Ascending aorta (tissue), 2 donors: Measurements from ENCODE around the gene TCN2. TPM values are rescaled to one million over a fixed set of nuclear protein-coding genes. Genes with fewer than 3 reads are reported as not detected.
A peak's percentile ranks its signal among the peaks of the same experiment; 100 is the strongest.

Source experiments
- DNase-seq, 2 donors: peaks; one replicate each; pipeline ENCODE4 v3.0.0-alpha.2; 2019; ENCODE audit warnings: low spot score in 2 of 2
- H3K27ac ChIP-seq, 2 donors: fragments of 200-600 bp; sonication (generic); one replicate each; pipeline ENCODE4 v1.5.1; 2016 to 2017; ENCODE audit warnings: mild to moderate bottlenecking in 1 of 2
- H3K27me3 ChIP-seq: fragments of 200-600 bp; sonication (generic); one replicate; pipeline ENCODE4 v1.5.1; 2017
- H3K36me3 ChIP-seq, 2 donors: fragments of 200-600 bp; sonication (generic); one replicate each; pipeline ENCODE4 v1.5.1; 2016
- H3K4me1 ChIP-seq, 2 donors: fragments of 200-600 bp; sonication (generic); one replicate each; pipeline ENCODE4 v1.5.1; 2016 to 2017; ENCODE audit warnings: mild to moderate bottlenecking in 1 of 2
- H3K4me3 ChIP-seq, 2 donors: fragments of 200-600 bp; sonication (generic); one replicate each; pipeline ENCODE4 v1.5.1; 2016 to 2017; ENCODE audit warnings: mild to moderate bottlenecking in 1 of 2
- H3K9me3 ChIP-seq, 2 donors: fragments of 200-600 bp; sonication (generic); one replicate each; pipeline ENCODE4 v1.5.1; 2016
- intact Hi-C: fragments of 100-400 bp; cut with DNase I; formaldehyde crosslinking; loops from one replicate; pipeline ENCODE4 v1.15.1; 2023
- total RNA-seq: library from RNA; depleted of rRNA; stranded (reverse); fragments of >200 nt; gene quantifications from one replicate; pipeline ENCODE4 v1.1.0, GENCODE V29; 2016
- TF ChIP-seq, protein P1 (sequence below), 3 experiments: fragments of 200-600 bp in 2 of 3; fragments of 450-650 bp in 1 of 3; sonication (generic) in 2 of 3; IDR thresholded peaks; one replicate each; pipeline ENCODE4 v1.5.1; 2016 to 2019; ENCODE audit warnings: antibody characterized with exemption in 3 of 3, mild to moderate bottlenecking in 1 of 3, moderate library complexity in 1 of 3

Gene TCN2
- total RNA-seq, 1 donor from 2014 or later: 56.8 TPM

DNA sequence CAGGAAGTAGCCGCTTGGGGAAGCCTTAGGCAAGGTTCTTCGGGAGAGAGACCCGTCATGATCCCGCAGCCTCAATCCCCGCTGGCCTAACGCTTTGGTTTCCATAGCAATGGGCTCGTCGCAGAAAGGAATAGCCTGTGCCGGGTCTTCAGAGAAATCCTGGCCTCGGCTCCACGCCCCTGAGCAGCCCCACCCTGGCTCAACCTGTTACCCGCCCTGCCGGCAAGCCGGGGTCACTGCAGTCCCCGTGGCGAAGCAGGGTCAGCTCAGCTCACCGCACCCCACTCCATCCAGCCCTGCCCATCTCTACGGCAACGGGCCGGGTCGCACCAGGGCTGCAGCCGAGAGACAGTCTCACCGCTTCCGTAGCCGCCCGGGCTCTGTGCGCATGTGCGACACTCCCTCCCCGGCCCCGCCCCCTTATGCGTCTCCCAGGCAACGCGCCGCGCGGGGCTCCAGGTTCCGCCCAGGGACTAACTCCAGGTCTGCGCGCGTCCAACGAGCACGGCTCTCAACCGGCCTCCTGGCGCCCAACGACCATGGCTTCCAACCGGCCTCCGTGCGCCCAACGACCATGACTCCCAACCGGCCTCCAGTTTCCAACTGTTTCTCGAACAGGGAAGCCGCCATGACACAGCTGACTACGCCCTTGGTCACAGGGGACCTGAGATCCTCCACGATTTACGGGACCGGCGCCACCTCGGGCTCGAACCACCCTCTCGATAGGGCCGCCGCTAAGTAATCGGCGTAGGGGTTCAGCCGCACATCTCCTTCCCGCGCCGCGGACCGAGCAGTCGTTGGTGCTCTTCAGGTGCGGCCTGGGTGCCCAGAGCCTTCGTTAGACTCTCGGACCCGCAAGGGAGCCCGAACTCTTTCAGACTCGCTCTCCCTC is 60.8 kb downstream of the TCN2 start, which contains the start of gene DUSP18:
TSS of gene DUSP18 (minus strand) at position 382 of the 892 bp plus-strand sequence. CDS start 3,872 bp downstream, outside the sequence.
- Histone ChIP-seq H3K27me3 (no peaks in the 10 kb centered on the region), H3K4me1 (peaks cover 4% of the 10 kb centered on the region in 2 donors), H3K9me3 (no peaks in the 10 kb centered on the region), H3K36me3 (peaks cover 10 to 13% of the 10 kb centered on the region in 2 donors), H3K4me3 (peak within 1 kb of the TSS; percentile 64 to 80), H3K27ac (peak within 1 kb of the TSS in 1 of 2 donors; percentile 1)
- intact Hi-C loops: loop anchor here (1.0 to 5.0 kb wide), 2 partner anchors 32 to 75 kb away; partner anchors contain the start of genes PES1 and SLC35E4
- TF ChIP-seq, protein P1, sequence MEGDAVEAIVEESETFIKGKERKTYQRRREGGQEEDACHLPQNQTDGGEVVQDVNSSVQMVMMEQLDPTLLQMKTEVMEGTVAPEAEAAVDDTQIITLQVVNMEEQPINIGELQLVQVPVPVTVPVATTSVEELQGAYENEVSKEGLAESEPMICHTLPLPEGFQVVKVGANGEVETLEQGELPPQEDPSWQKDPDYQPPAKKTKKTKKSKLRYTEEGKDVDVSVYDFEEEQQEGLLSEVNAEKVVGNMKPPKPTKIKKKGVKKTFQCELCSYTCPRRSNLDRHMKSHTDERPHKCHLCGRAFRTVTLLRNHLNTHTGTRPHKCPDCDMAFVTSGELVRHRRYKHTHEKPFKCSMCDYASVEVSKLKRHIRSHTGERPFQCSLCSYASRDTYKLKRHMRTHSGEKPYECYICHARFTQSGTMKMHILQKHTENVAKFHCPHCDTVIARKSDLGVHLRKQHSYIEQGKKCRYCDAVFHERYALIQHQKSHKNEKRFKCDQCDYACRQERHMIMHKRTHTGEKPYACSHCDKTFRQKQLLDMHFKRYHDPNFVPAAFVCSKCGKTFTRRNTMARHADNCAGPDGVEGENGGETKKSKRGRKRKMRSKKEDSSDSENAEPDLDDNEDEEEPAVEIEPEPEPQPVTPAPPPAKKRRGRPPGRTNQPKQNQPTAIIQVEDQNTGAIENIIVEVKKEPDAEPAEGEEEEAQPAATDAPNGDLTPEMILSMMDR (IDR thresholded peaks at IDR 0.05): peak in 2 of 3 experiments; percentile 28 to 40
- peak; percentile 73 to 96 for DNase-seq

DNA sequence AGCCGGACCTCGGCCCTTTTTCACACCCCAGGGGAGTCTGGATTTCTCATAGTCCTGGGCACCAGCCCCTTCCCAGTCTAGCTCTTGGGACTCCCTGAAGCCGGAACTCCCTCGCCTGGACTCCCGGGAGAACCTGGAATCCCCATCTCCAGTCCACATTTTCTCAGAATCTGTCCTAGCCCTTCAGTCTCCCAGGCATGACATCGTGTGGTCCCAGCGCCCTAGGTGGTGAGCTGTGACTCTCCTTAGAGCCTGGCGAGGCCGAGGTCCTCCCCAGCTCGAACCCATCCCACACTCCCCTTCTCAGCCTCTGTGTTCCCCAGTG is 61.4 kb downstream of the TCN2 start:
- TF ChIP-seq, protein P1 (IDR thresholded peaks at IDR 0.05): no peak
- Histone ChIP-seq H3K9me3 (no peaks in the 10 kb centered on the region), H3K36me3 (peaks cover 4 to 8% of the 10 kb centered on the region in 2 donors), H3K27ac (peak overlapping the region in 1 of 2 donors; percentile 1), H3K4me1 (peaks cover 4% of the 10 kb centered on the region in 2 donors), H3K4me3 (peak overlapping the region; percentile 64 to 80), H3K27me3 (no peaks in the 10 kb centered on the region)
- intact Hi-C loops: loop anchor here (5.0 kb wide), 1 partner anchor 76 kb away; the partner anchor contains the start of gene PES1
- DNase-seq: no peak

DNA sequence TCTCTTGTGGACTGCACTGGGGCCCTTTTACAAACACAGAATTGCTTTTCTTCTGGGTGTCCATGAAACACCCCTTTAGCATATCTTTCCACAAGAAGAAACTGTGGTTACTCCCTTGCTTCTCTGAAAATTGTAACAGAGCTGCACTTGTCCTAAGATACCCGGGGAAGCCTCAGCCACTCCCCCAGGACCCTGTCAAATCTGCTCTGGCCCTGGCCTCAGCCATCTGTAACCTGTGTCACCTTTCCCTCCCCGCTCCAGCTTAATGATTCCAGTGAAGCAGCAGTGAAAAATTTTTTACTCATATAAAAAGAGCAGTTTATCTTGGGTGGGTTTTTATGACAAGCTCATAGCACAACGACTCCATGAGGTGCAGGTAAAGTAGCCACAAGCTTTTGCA is 64.1 kb downstream of the TCN2 start:
- Histone ChIP-seq H3K4me3 (no peak overlapping the region), H3K9me3 (no peaks in the 10 kb centered on the region), H3K4me1 (peaks cover 4% of the 10 kb centered on the region in 2 donors), H3K27ac (no peak overlapping the region), H3K36me3 (no peaks in the 10 kb centered on the region), H3K27me3 (no peaks in the 10 kb centered on the region)
- TF ChIP-seq, protein P1 (IDR thresholded peaks at IDR 0.05): no peak
- DNase-seq: no peak
- intact Hi-C loops: no loop called here

DNA sequence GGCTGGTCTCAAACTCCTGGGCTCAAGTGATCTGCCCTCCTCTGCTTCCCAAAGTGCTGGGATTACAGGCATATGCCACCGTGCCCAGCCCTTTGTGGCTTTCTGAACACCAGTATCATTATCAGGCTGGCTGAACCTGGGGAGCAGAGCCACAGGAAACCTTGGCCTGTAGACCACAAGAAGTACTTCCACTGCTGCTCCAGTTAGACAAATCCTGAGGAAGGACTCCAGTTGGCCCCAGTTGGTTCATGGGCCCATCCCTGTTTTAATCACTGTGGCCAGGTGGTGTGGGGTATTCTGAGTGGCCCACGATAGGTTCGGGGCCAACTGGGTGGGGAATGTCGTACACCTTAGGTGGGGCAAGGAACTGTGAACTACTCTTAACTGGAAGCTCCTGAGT is 66.2 kb downstream of the TCN2 start:
- H3K27me3 ChIP-seq: no peaks in the 10 kb centered on the region
- no peaks in the 10 kb centered on the region for H3K9me3 ChIP-seq
- H3K4me1 ChIP-seq: peaks cover 1 to 4% of the 10 kb centered on the region in 2 donors
- no peaks in the 10 kb centered on the region for H3K36me3 ChIP-seq
- H3K27ac ChIP-seq: no peak overlapping the region
- intact Hi-C loops: no loop called here
- no peak overlapping the region for H3K4me3 ChIP-seq
- TF ChIP-seq, protein P1 (IDR thresholded peaks at IDR 0.05): no peak
- DNase-seq: no peak

DNA sequence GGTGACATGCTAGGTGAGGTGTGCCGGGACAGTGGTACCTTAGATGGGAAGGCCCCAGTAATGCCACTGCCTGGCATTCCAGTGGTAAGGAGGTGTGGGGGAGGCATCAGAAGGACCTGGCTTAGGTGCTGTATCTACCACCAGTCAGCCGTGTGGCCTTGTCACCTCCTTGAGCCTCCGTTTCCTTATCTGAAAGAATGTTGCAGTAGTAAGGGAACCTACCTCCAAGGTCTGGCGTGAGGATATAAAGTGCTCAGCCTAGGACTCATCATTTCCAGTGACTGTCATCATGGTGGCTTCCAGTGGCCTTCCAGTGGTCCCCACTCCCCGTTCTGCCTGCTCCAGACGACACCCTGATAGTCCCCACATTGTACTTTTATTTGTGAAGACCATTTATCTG is 67.5 kb downstream of the TCN2 start:
- DNase-seq: no peak

More for the DNA sequence above, 67.5 kb downstream of the TCN2 start:
- no peaks in the 10 kb centered on the region for H3K27me3 ChIP-seq
- H3K9me3 ChIP-seq: no peaks in the 10 kb centered on the region
- H3K27ac ChIP-seq: no peak overlapping the region
- TF ChIP-seq, protein P1 (IDR thresholded peaks at IDR 0.05): no peak
- H3K36me3 ChIP-seq: no peaks in the 10 kb centered on the region
- no peak overlapping the region for H3K4me3 ChIP-seq
- intact Hi-C loops: no loop called here
- H3K4me1 ChIP-seq: no peaks in the 10 kb centered on the region
